IMR-90 (cell line): ENCODE measurements around the gene ZSCAN29. TPM values are rescaled to one million over a fixed set of nuclear protein-coding genes. Genes with fewer than 3 reads are reported as not detected.

Experiments
- ATAC-seq: fragments of 200-7000 bp; cut with Tn5 transposase; 2 replicates; pipeline ENCODE4 v1.9.1; 2020; ENCODE audit warnings: low read depth, mild to moderate bottlenecking, moderate library complexity
- BruUV-seq: library from RNA; stranded (reverse); fragments of 400-500 nt; replicated peaks from 2 replicates; lab custom pipeline; 2021; lab: Mats Ljungman, UMichigan
- CTCF ChIA-PET: fragments of 300-600 bp; formaldehyde crosslinking; extraction: SDS; loops from one replicate; lab custom pipeline; 2021; ENCODE audit warnings: antibody characterized with exemption; lab: Yijun Ruan, JAX
- POLR2A ChIA-PET: fragments of 300-600 bp; sonication (Branson Sonifier 250); formaldehyde crosslinking; loops from one replicate; lab custom pipeline; 2022; ENCODE audit warnings: antibody characterized with exemption; ENCODE audit not compliant: unreplicated experiment; lab: Charles Lee
- DNase-seq: peaks from one replicate; pipeline ENCODE4 v3.0.0; 2013
- H2AFZ ChIP-seq: replicated peaks from 2 replicates; pipeline ENCODE3; 2013; ENCODE audit warnings: low read length, mild to moderate bottlenecking; ENCODE audit not compliant: poor library complexity
- H2AK5ac ChIP-seq: 2 replicates; pipeline ENCODE4 v1.6.1; 2013; ENCODE audit warnings: low read depth, low read length, inconsistent platforms
- H2AK9ac ChIP-seq: replicated peaks from 2 replicates; pipeline ENCODE3; 2013; ENCODE audit warnings: mild to moderate bottlenecking, low read depth, low read length, moderate library complexity; ENCODE audit not compliant: poor library complexity
- H2BK120ac ChIP-seq: 2 replicates; pipeline ENCODE4 v1.6.1; 2013; ENCODE audit warnings: low read depth, low read length, inconsistent platforms
- H2BK15ac ChIP-seq: 3 replicates; pipeline ENCODE4 v1.6.1; 2013; ENCODE audit warnings: low read depth, low read length, inconsistent platforms
- H2BK20ac ChIP-seq: 2 replicates; pipeline ENCODE4 v1.6.1; 2013; ENCODE audit warnings: low read depth, mild to moderate bottlenecking, inconsistent platforms, low read length, moderate library complexity
- H2BK5ac ChIP-seq: 2 replicates; pipeline ENCODE4 v1.6.1; 2013; ENCODE audit warnings: mild to moderate bottlenecking, low read depth, low read length, inconsistent platforms; ENCODE audit not compliant: poor library complexity, severe bottlenecking
- H3K14ac ChIP-seq: replicated peaks from 2 replicates; pipeline ENCODE4 v1.6.1; 2013; ENCODE audit warnings: low read depth, low read length, inconsistent platforms
- H3K18ac ChIP-seq: 2 replicates; pipeline ENCODE4 v1.6.1; 2013; ENCODE audit warnings: low read depth, low read length, control low read depth
- H3K23ac ChIP-seq: 2 replicates; pipeline ENCODE4 v1.6.1; 2013; ENCODE audit warnings: low read depth, low read length, inconsistent platforms
- H3K27ac ChIP-seq: 2 replicates; pipeline ENCODE4 v1.5.1; 2013; ENCODE audit warnings: mild to moderate bottlenecking, control low read depth, low read length; ENCODE audit not compliant: insufficient read depth
- H3K27me3 ChIP-seq: 2 replicates; pipeline ENCODE4 v1.6.1; 2013; ENCODE audit warnings: low read length; ENCODE audit not compliant: control insufficient read depth, insufficient read depth
- H3K36me3 ChIP-seq: 2 replicates; pipeline ENCODE4 v1.6.1; 2013; ENCODE audit warnings: low read length, mixed read lengths; ENCODE audit not compliant: control insufficient read depth, insufficient read depth
- H3K4ac ChIP-seq: 2 replicates; pipeline ENCODE4 v1.6.1; 2013; ENCODE audit warnings: low read depth, low read length, inconsistent platforms
- H3K4me1 ChIP-seq: 2 replicates; pipeline ENCODE4 v1.6.1; 2013; ENCODE audit warnings: low read length, mixed read lengths; ENCODE audit not compliant: control insufficient read depth, insufficient read depth
- H3K4me2 ChIP-seq: 2 replicates; pipeline ENCODE4 v1.6.1; 2013; ENCODE audit warnings: low read depth, mild to moderate bottlenecking, control low read depth, low read length, moderate library complexity
- H3K4me3 ChIP-seq: 2 replicates; pipeline ENCODE4 v1.5.1; 2013; ENCODE audit warnings: low read depth, mild to moderate bottlenecking, control low read depth, low read length, moderate library complexity; ENCODE audit not compliant: insufficient read depth
- H3K56ac ChIP-seq: 2 replicates; pipeline ENCODE4 v1.6.1; 2013; ENCODE audit warnings: low read length, inconsistent platforms; ENCODE audit not compliant: insufficient read depth; ENCODE audit errors: extremely low read depth
- H3K79me1 ChIP-seq, 2 experiments: 2 replicates each; pipeline ENCODE4 v1.6.1; 2013; ENCODE audit warnings: low read length in 2 of 2, inconsistent platforms in 1 of 2, low read depth in 1 of 2
- H3K9ac ChIP-seq: 2 replicates; pipeline ENCODE4 v1.6.1; 2013; ENCODE audit warnings: low read depth, low read length, control low read depth
- H3K9me1 ChIP-seq: 2 replicates; pipeline ENCODE4 v1.6.1; 2013; ENCODE audit warnings: low read length, inconsistent platforms; ENCODE audit not compliant: insufficient read depth
- H3K9me3 ChIP-seq: 2 replicates; pipeline ENCODE4 v1.6.1; 2013; ENCODE audit warnings: low read length; ENCODE audit not compliant: control insufficient read depth, insufficient read depth
- H4K20me1 ChIP-seq: 2 replicates; pipeline ENCODE4 v1.6.1; 2013; ENCODE audit warnings: low read length, inconsistent platforms; ENCODE audit not compliant: insufficient read depth
- H4K5ac ChIP-seq: 2 replicates; pipeline ENCODE4 v1.6.1; 2013; ENCODE audit warnings: mild to moderate bottlenecking, low read depth, low read length, control low read depth
- H4K8ac ChIP-seq, 2 experiments: 2 replicates each; pipeline ENCODE4 v1.6.1; 2013; ENCODE audit warnings: low read depth in 2 of 2, low read length in 2 of 2, control low read depth in 1 of 2, inconsistent platforms in 1 of 2
- H4K91ac ChIP-seq: 2 replicates; pipeline ENCODE4 v1.6.1; 2013; ENCODE audit warnings: low read depth, low read length, inconsistent platforms; ENCODE audit not compliant: insufficient read depth
- CHD1 ChIP-seq: IDR thresholded peaks from 2 replicates; pipeline ENCODE4 v1.6.1; 2012; ENCODE audit warnings: low read depth, low read length, improper control_type of control experiment
- MAZ ChIP-seq: IDR thresholded peaks from 2 replicates; pipeline ENCODE4 v1.6.1; 2012; ENCODE audit warnings: low read depth, mild to moderate bottlenecking, low read length, improper control_type of control experiment, moderate library complexity, borderline replicate concordance
- NFE2L2 ChIP-seq: fragments of 150-350 bp; IDR thresholded peaks from 2 replicates; pipeline ENCODE4 v1.6.1; 2016; ENCODE audit warnings: low read depth, mild to moderate bottlenecking, low read length
- POLR2A ChIP-seq: IDR thresholded peaks from 2 replicates; pipeline ENCODE4 v1.6.1; 2012; ENCODE audit warnings: mild to moderate bottlenecking, low read depth, low read length
- RCOR1 ChIP-seq: IDR thresholded peaks from 2 replicates; pipeline ENCODE4 v1.6.1; 2012; ENCODE audit warnings: mild to moderate bottlenecking, low read length, improper control_type of control experiment; ENCODE audit not compliant: insufficient replicate concordance
- RFX5 ChIP-seq: IDR thresholded peaks from 2 replicates; pipeline ENCODE4 v1.8.0; 2012; ENCODE audit warnings: low read depth, mild to moderate bottlenecking, low read length, moderate library complexity
- WGBS, 2 experiments: methylation state at CpG; one replicate each; pipeline versions ENCODE4 v1.1.5 to v1.1.7; 2013; ENCODE audit warnings: missing lambda C conversion rate in 2 of 2; ENCODE audit not compliant: insufficient read length in 1 of 2; ENCODE audit errors: extremely low coverage in 2 of 2; 5-methylcytosine and 5-hydroxymethylcytosine counted together
- dilution Hi-C: fragments of 300-500 bp; cut with HindIII; formaldehyde crosslinking; loops from one replicate; pipeline ENCODE4 v1.14.3; 2018; ENCODE audit warnings: low sequenced_read_pairs; ENCODE audit not compliant: unreplicated experiment
- in situ Hi-C: fragments of 300-500 bp; cut with MboI; formaldehyde crosslinking; loops from 3 replicates; pipeline ENCODE4 v1.14.3; 2019; ENCODE audit warnings: low sequenced_read_pairs, inconsistent platforms, mixed read lengths
- intact Hi-C: fragments of 100-400 bp; cut with micrococcal nuclease; formaldehyde crosslinking; loops from 2 replicates; pipeline ENCODE4 v1.10.0; 2022
- polyA plus RNA-seq, 3 experiments: library from polyadenylated mRNA; depleted of rRNA; stranded (reverse); fragments of >200 nt; gene quantifications; 2 replicates each; pipeline ENCODE4 v1.2.3, GENCODE V29; 2012; ENCODE audit warnings: low replicate concordance in 1 of 3
- total RNA-seq: library from RNA; depleted of rRNA; stranded (reverse); fragments of >200 nt; gene quantifications from 2 replicates; pipeline ENCODE4 v1.2.3, GENCODE V29; 2012

ZSCAN29 gene
- total and polyA plus RNA-seq, 2 of the 4 experiments (the other 2 are of a cell fraction): 6.8 to 8.6 TPM

DNA sequence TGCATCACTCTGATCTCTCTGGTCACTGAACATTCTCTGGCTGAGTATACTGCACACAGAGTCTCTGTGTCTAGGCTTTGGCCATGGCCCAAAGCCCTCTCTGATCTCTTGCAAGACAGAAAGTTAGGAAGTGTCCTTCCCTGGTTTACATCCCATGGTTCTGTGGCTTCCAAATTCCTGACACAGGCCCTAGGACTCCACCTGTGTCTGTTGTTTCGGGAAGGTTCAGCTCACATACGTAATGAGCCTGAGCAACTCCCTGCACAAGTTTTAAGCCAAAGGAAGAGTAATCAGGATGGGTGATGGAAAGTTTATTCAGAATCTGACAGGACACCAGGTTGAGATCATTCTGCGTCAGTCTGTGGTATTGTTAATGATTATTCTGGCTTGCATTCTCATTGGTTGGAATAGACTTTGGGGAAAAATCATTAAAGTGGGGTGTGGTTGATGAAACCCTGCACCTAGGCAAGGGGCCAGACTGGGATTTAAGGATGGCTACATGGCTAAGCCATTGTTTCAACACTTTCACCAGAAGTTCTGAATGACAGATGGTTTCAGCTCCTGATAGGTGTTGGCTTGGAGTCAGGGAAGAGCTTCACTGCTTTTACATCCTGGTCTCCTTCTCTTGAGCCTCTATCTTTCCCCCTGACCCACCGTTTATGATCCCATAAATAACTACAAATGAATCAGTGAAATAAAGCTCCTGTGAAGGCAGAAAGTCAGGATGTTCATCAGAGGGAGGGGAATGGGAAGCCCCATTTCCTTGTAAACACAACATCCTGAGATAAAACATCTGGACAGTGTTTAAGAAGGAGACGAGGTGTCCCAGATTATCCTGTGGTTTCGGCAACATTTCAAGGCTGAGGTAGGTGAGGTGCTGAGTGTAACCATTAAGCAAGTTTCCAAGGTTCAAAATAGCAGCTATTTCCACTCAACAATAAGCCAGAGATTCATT lies 54.5 kb downstream of the ZSCAN29 start:
- dilution Hi-C loops (no loop called here), intact Hi-C loops (no loop called here), in situ Hi-C loops (no loop called here)
- TF ChIP-seq CHD1: no peak
- TF ChIP-seq RCOR1: no peak
- TF ChIP-seq RFX5: no peak
- no peak for TF ChIP-seq NFE2L2
- no peak for TF ChIP-seq MAZ
- no peak for TF ChIP-seq POLR2A
- Histone ChIP-seq H3K4me2 (no peak overlapping the region), H4K20me1 (no peaks in the 10 kb centered on the region), H4K5ac (no peak overlapping the region), H4K91ac (no peak overlapping the region), H2AK9ac (no peak overlapping the region), H2AK5ac (no peak overlapping the region), H3K9me1 (no peaks in the 10 kb centered on the region; the same call in 1 of the 2 replicates), H3K23ac (0 out of 2 replicates have a peak overlapping the region, but pooled peaks have one; percentile 20), H4K8ac (no peak overlapping the region), H3K79me1 (no peaks in the 10 kb centered on the region), H2BK5ac (no peak overlapping the region), H3K4ac (no peak overlapping the region), H3K4me3 (no peak overlapping the region), H3K18ac (no peak overlapping the region), H3K56ac (no peak overlapping the region), H3K9ac (no peak overlapping the region), H3K27me3 (peaks cover 35% of the 10 kb centered on the region), H2BK20ac (no peak overlapping the region), H2BK120ac (no peak overlapping the region), H3K27ac (no peak overlapping the region), H2AFZ (no peak overlapping the region), H2BK15ac (no peak overlapping the region), H3K9me3 (no peaks in the 10 kb centered on the region; the same call in 1 of the 2 replicates), H3K36me3 (no peaks in the 10 kb centered on the region), H3K4me1 (peaks cover 2% of the 10 kb centered on the region; the same call in 1 of the 2 replicates), H3K14ac (no peak overlapping the region)
- ChIA-PET CTCF (no interaction called here), POLR2A (no interaction called here)
- no CpG with 5 or more reads among the region's 6 CpGs for WGBS, 2 experiments
- ATAC-seq (no peak; the same call in 1 of the 2 replicates), DNase-seq (peak; percentile 41)
- BruUV-seq: no TSS peak
